Measurements from ENCODE around the gene TIRAP.
"Not testable (repeated sequence)": the region's sequence is repeated elsewhere in the genome, so short reads cannot be mapped to it uniquely, and the experiment has no call there.

TIRAP gene, protein sequence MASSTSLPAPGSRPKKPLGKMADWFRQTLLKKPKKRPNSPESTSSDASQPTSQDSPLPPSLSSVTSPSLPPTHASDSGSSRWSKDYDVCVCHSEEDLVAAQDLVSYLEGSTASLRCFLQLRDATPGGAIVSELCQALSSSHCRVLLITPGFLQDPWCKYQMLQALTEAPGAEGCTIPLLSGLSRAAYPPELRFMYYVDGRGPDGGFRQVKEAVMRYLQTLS

DNA sequence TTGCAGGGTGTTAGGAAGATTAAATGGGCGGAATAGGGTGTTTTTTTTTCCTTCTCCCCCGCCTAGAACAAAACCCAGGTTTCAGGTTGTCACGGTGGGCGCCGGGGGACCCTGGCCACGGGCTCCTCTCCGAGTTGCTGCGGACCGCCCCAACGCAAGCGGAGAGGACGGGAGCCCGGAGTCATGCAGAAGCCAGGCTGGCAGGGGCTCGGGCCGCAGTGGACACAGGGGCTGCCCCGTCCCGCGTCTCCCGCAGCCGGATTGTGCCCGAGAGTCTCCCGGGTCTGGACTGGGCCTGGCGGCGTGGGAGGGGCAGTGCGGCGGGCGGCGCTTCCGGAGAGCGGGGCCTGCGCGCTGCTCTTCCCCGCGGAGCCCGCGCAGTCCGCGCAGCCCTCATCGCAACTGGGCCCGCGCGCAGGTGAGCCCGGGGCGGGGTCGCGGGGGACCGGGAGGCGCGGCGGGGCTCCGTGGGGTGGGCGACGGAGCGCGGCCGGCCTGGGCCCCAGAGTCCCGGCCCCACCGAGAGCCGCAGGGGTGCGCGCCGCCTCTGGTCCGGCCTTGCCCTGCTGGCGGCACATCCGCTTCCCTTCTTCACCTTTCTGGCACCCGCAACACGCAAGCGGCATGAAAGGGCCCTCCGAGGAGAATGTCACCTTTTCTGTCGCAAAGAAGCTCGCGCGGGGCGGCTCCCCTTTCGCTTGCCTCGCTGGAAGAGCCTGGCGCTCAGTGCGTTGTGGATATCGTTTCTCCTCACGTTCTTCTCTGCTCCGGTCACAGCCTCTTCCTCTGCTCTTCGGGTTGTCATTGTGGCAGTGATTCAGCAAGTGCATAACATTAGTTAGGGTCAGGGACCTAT lies at the start of gene TIRAP:
Gene TIRAP (plus strand): TSS at position 358 of the 856 bp plus-strand sequence. CDS start 7,802 bp downstream, outside the sequence.
- Histone ChIP-seq H3K9ac (ENCODE audit: low read length) (peak within 1 kb of the TSS; percentile 58), H3K27me3 (ENCODE audit: control insufficient read depth, insufficient read depth, low read length) (peaks cover 21% of the 10 kb centered on the region)

DNA sequence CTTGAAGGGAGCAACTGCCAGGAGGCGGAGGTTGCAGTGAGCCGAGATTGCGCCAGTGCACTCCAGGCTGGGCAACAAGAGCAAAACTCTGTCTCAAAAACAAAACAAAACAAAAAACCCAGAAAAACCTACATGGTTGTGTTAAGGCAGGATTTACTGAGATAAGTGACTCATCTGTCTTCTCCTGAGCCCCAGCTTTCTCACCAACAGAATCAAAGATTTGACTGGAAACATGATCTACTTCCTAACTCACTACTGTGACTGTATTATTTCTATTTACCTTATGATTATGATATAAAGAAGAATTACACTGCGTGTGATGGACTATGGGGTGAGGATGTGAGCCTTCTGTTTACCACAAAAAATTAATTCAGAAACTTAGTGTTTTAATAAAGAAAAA lies 49.5 kb upstream of the TIRAP start:
- Histone ChIP-seq H3K36me3 (ENCODE audit: control insufficient read depth, low read depth, low read length) (peaks cover 16% of the 10 kb centered on the region), H3K9ac (ENCODE audit: low read length) (no peak overlapping the region), H3K4me1 (ENCODE audit: control insufficient read depth, low read depth, low read length) (no peaks in the 10 kb centered on the region), H3K27me3 (ENCODE audit: control insufficient read depth, insufficient read depth, low read length) (no peaks in the 10 kb centered on the region), H3K9me3 (ENCODE audit: control insufficient read depth, low read depth, low read length) (no peaks in the 10 kb centered on the region), H3K27ac (ENCODE audit: low read length) (no peak overlapping the region), H3K4me3 (ENCODE audit: low read length) (no peak overlapping the region)

More for the DNA sequence above, at the start of gene TIRAP:
- peaks cover 4% of the 10 kb centered on the region for H3K4me1 ChIP-seq (ENCODE audit: control insufficient read depth, low read depth, low read length)
- no peak within 1 kb of the TSS for H3K27ac ChIP-seq (ENCODE audit: low read length)
- no peaks in the 10 kb centered on the region for H3K9me3 ChIP-seq (ENCODE audit: control insufficient read depth, low read depth, low read length)
- peaks cover 6% of the 10 kb centered on the region for H3K36me3 ChIP-seq (ENCODE audit: control insufficient read depth, low read depth, low read length)
- H3K4me3 ChIP-seq (ENCODE audit: low read length) = peak within 1 kb of the TSS; percentile 72

DNA sequence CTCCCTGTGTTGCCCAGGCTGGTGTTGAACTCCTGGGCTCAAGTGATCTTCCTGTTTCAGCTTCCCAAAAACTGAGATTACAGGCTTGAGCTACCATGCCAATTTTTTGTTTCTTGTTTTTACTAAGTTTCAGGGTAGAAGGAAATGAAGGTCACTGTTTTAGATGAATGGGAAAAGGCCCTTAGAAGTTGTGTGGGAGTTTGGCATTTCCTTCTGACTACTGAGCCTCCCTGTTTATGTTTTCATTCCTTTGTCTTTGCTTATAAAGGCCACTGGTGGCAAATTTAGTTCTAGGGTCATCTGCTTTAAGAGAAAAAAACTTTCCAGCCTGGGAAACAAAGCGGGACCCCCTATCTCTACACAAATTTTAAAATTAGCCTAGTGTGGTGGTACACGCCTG lies 36.3 kb upstream of the TIRAP start:
- Histone ChIP-seq H3K36me3 (ENCODE audit: control insufficient read depth, low read depth, low read length) (peaks cover 40% of the 10 kb centered on the region), H3K27ac (ENCODE audit: low read length) (no peak overlapping the region)

DNA sequence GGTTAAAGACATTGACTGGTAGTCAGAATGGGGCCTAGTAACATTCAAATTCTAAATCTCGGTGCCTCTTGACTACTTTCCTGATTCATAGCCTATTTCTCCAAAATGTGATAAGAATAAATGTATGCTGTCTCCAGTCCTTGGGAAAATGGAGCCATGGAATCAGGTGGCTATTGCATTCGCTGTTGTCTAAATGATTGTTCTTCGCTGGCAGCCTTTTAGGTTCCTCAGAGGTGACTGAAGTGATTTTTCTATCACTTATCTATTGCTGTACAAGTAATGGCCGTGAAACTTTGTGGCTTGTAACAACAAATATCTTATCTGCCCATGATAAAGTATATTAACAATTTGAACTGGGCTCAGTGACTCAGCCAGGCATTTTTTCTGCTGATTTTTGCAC lies 29.6 kb upstream of the TIRAP start:
- Histone ChIP-seq H3K27ac (ENCODE audit: low read length) (no peak overlapping the region), H3K9ac (ENCODE audit: low read length) (no peak overlapping the region), H3K9me3 (ENCODE audit: control insufficient read depth, low read depth, low read length) (no peaks in the 10 kb centered on the region), H3K36me3 (ENCODE audit: control insufficient read depth, low read depth, low read length) (peaks cover 48% of the 10 kb centered on the region), H3K4me1 (ENCODE audit: control insufficient read depth, low read depth, low read length) (no peaks in the 10 kb centered on the region), H3K27me3 (ENCODE audit: control insufficient read depth, insufficient read depth, low read length) (no peaks in the 10 kb centered on the region), H3K4me3 (ENCODE audit: low read length) (no peak overlapping the region)

More for the DNA sequence above, 36.3 kb upstream of the TIRAP start:
- Histone ChIP-seq H3K9ac (ENCODE audit: low read length) (no peak overlapping the region), H3K27me3 (ENCODE audit: control insufficient read depth, insufficient read depth, low read length) (no peaks in the 10 kb centered on the region), H3K9me3 (ENCODE audit: control insufficient read depth, low read depth, low read length) (no peaks in the 10 kb centered on the region), H3K4me1 (ENCODE audit: control insufficient read depth, low read depth, low read length) (no peaks in the 10 kb centered on the region), H3K4me3 (ENCODE audit: low read length) (no peak overlapping the region)

DNA sequence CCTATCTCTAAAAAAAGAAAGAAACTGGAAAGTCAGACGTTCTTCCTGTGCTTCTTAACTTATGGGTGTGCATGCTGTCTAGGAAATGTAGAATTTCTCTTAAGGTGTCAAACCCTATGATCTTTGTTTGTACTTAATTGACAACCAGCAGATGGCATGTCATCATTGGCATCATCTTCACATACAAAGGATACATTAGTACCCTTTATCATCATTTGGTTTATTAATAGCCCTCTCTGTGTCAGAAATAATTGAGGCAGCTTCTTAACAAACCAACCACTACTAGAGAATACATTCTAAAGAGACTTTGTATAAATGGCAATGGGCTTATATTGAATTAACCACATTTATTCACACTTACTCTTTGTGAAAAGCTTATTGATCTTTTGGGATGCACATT lies 28.1 kb upstream of the TIRAP start:
- no peaks in the 10 kb centered on the region for H3K9me3 ChIP-seq (ENCODE audit: control insufficient read depth, low read depth, low read length)
- peaks cover 46% of the 10 kb centered on the region for H3K36me3 ChIP-seq (ENCODE audit: control insufficient read depth, low read depth, low read length)
- H3K4me3 ChIP-seq (ENCODE audit: low read length) = no peak overlapping the region
- H3K9ac ChIP-seq (ENCODE audit: low read length) = no peak overlapping the region
- no peak overlapping the region for H3K27ac ChIP-seq (ENCODE audit: low read length)
- H3K27me3 ChIP-seq (ENCODE audit: control insufficient read depth, insufficient read depth, low read length) = no peaks in the 10 kb centered on the region
- H3K4me1 ChIP-seq (ENCODE audit: control insufficient read depth, low read depth, low read length) = no peaks in the 10 kb centered on the region

DNA sequence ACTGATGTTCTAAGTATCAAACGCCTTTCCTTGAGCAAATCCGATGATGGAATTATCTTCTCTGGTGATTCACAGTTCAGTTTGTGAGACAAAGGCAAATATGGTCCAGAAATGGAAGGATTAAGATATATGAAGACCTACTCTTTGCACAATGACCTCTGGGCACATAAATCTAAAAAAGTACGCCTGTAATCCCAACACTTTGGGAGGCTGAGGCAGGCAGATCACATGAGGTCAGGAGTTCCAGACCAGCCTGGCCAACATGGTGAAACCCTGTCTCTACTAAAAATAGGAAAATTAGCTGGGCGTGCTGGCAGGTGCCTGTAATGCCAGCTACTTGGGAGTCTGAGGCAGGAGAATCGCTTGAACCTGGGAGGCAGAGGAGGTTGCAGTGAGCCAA lies 27.4 kb upstream of the TIRAP start:
- H3K27me3 ChIP-seq (ENCODE audit: control insufficient read depth, insufficient read depth, low read length); H3K27ac ChIP-seq (ENCODE audit: low read length); H3K4me3 ChIP-seq (ENCODE audit: low read length); H3K9me3 ChIP-seq (ENCODE audit: control insufficient read depth, low read depth, low read length); H3K9ac ChIP-seq (ENCODE audit: low read length); H3K4me1 ChIP-seq (ENCODE audit: control insufficient read depth, low read depth, low read length): not testable (repeated sequence)
- H3K36me3 ChIP-seq (ENCODE audit: control insufficient read depth, low read depth, low read length) = peaks cover 44% of the 10 kb centered on the region

DNA sequence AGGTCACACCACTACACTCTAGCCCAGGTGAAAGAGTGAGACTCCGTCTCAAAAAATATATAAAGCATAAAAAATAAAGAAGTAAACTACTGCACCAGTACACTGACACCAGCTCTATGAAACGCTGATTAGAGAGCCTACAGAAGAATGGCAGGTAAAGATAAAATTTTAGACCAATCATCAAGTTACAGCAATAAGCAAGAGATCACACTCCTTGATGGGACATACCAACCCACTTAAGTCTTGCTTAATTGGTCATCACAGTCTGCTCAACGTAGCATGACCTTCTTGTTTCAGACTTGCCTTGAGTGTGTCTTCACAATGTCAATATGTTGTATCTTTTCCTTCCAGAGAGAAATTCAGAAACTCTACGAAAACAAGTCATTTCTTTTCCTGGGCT lies 26.7 kb upstream of the TIRAP start:
- Histone ChIP-seq H3K9ac (ENCODE audit: low read length) (no peak overlapping the region), H3K27me3 (ENCODE audit: control insufficient read depth, insufficient read depth, low read length) (no peaks in the 10 kb centered on the region), H3K9me3 (ENCODE audit: control insufficient read depth, low read depth, low read length) (no peaks in the 10 kb centered on the region), H3K4me3 (ENCODE audit: low read length) (no peak overlapping the region), H3K27ac (ENCODE audit: low read length) (no peak overlapping the region), H3K36me3 (ENCODE audit: control insufficient read depth, low read depth, low read length) (peaks cover 44% of the 10 kb centered on the region), H3K4me1 (ENCODE audit: control insufficient read depth, low read depth, low read length) (no peaks in the 10 kb centered on the region)

DNA sequence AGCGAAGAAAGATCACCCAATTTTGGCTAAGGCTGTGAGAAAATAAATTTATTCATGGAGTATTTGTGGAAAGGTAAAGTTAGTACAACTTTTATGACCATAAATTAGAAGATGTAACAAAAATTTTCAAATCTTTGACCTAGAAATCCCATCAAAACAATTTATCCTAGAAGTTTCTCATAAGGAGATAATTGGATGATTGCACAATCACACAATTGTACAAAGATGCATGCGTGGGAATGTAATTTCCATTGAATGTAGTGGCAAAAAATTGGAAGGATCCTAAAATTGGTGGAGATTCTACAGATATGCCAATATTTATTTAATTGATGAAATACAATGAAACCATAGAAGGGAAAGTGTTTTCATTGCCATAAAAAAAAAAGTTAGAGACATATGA lies 25.7 kb upstream of the TIRAP start:
- H3K4me1 ChIP-seq (ENCODE audit: control insufficient read depth, low read depth, low read length) = no peaks in the 10 kb centered on the region
- no peak overlapping the region for H3K4me3 ChIP-seq (ENCODE audit: low read length)
- peaks cover 50% of the 10 kb centered on the region for H3K36me3 ChIP-seq (ENCODE audit: control insufficient read depth, low read depth, low read length)
- no peaks in the 10 kb centered on the region for H3K27me3 ChIP-seq (ENCODE audit: control insufficient read depth, insufficient read depth, low read length)
- H3K9me3 ChIP-seq (ENCODE audit: control insufficient read depth, low read depth, low read length) = no peaks in the 10 kb centered on the region
- no peak overlapping the region for H3K9ac ChIP-seq (ENCODE audit: low read length)
- H3K27ac ChIP-seq (ENCODE audit: low read length) = no peak overlapping the region

DNA sequence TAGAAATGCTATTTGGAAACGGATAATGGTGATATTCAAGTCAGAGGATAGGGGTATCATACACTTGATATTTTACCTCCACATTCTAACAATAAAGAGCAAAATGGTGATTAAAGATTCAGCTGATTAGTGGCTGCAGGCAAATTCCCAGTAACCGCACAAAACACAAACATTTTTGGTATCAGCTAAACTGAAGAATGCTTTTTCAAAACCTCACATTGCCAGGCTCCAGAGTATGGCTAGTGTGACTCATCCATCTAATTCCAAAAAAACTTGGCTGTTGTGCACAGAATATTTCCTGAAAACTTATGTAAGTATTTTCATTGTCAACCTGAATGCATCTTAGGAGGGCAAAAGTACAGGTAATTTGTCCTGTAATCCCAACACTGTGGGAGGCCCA lies 25.1 kb upstream of the TIRAP start:
- peaks cover 56% of the 10 kb centered on the region for H3K36me3 ChIP-seq (ENCODE audit: control insufficient read depth, low read depth, low read length)

DNA sequence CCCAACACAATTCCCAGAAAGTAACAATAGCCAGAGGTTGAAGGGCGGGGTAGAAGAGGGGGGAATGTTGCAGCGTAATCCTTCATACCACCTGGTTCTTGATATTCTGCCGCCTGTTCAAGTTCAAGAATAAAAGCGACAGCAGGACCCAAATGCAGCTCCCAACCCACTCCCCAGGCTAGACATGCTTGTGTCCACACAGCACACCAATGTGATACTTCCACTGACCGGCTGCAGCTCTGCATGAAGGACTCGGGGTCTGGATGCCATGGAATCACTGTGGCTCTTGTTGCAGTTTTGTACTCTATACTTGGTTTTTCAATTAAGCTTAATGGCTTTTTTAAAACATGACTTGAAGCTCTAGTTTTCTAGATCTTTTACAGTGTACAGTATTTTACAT lies 20.7 kb upstream of the TIRAP start:
- no peaks in the 10 kb centered on the region for H3K27me3 ChIP-seq (ENCODE audit: control insufficient read depth, insufficient read depth, low read length)
- peaks cover 76% of the 10 kb centered on the region for H3K36me3 ChIP-seq (ENCODE audit: control insufficient read depth, low read depth, low read length)
- no peak overlapping the region for H3K4me3 ChIP-seq (ENCODE audit: low read length)
- no peak overlapping the region for H3K9ac ChIP-seq (ENCODE audit: low read length)
- H3K4me1 ChIP-seq (ENCODE audit: control insufficient read depth, low read depth, low read length) = no peaks in the 10 kb centered on the region
- H3K9me3 ChIP-seq (ENCODE audit: control insufficient read depth, low read depth, low read length) = no peaks in the 10 kb centered on the region
- no peak overlapping the region for H3K27ac ChIP-seq (ENCODE audit: low read length)

More for the DNA sequence above, 25.1 kb upstream of the TIRAP start:
- no peaks in the 10 kb centered on the region for H3K9me3 ChIP-seq (ENCODE audit: control insufficient read depth, low read depth, low read length)
- H3K27ac ChIP-seq (ENCODE audit: low read length) = no peak overlapping the region
- H3K27me3 ChIP-seq (ENCODE audit: control insufficient read depth, insufficient read depth, low read length) = no peaks in the 10 kb centered on the region
- H3K9ac ChIP-seq (ENCODE audit: low read length) = no peak overlapping the region
- H3K4me3 ChIP-seq (ENCODE audit: low read length) = no peak overlapping the region
- H3K4me1 ChIP-seq (ENCODE audit: control insufficient read depth, low read depth, low read length) = no peaks in the 10 kb centered on the region

DNA sequence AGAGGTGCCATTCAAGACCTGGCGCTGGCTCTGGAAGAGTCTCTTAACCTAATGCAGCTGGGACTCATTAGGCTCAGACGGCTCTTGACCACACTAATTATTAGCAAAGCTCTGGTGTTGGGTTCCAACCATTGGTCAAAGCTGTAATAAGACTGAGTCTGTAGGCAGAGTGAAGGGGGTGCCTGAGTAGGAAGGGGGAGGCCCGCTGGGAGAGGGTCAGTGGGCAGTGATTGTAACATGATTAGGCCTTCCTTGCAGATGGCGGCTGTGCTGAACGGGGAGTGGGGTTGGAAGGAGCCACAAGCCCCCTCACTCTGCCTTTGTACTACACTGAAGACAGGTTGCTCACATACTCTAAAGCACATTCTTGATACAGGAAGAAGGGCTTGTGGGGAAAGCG lies 19.4 kb upstream of the TIRAP start:
- Histone ChIP-seq H3K4me3 (ENCODE audit: low read length) (no peak overlapping the region), H3K4me1 (ENCODE audit: control insufficient read depth, low read depth, low read length) (peaks cover 4% of the 10 kb centered on the region), H3K36me3 (ENCODE audit: control insufficient read depth, low read depth, low read length) (peaks cover 68% of the 10 kb centered on the region), H3K9me3 (ENCODE audit: control insufficient read depth, low read depth, low read length) (no peaks in the 10 kb centered on the region), H3K27me3 (ENCODE audit: control insufficient read depth, insufficient read depth, low read length) (no peaks in the 10 kb centered on the region), H3K27ac (ENCODE audit: low read length) (no peak overlapping the region), H3K9ac (ENCODE audit: low read length) (no peak overlapping the region)

DNA sequence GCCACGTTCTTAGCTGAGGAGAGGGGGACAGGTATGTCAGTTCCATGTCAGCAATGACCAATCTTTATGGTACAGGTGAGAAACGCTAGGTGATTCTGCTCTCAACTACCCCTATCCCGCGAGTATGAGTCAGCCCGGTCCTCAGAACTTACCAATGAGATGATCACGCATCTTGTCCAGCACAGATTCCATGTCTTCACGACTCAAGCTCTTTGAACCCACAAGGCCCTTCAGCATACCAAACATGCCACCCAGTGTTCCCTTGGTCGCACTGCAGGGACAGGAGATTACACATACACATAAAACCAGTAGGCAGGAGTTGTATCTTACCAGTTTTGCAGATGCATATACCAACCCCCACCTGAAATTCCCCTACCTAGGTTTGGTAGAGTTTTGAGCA lies 17.1 kb upstream of the TIRAP start:
- H3K4me1 ChIP-seq (ENCODE audit: control insufficient read depth, low read depth, low read length) = peaks cover 4% of the 10 kb centered on the region
- H3K27me3 ChIP-seq (ENCODE audit: control insufficient read depth, insufficient read depth, low read length) = no peaks in the 10 kb centered on the region
- H3K36me3 ChIP-seq (ENCODE audit: control insufficient read depth, low read depth, low read length) = peaks cover 66% of the 10 kb centered on the region
- no peak overlapping the region for H3K27ac ChIP-seq (ENCODE audit: low read length)
- no peak overlapping the region for H3K9ac ChIP-seq (ENCODE audit: low read length)
- H3K4me3 ChIP-seq (ENCODE audit: low read length) = no peak overlapping the region
- no peaks in the 10 kb centered on the region for H3K9me3 ChIP-seq (ENCODE audit: control insufficient read depth, low read depth, low read length)

All from iPS-18a (cell line).